Measurements from ENCODE around the gene DENND2A.
"Not testable (repeated sequence)": the region's sequence is repeated elsewhere in the genome, so short reads cannot be mapped to it uniquely, and the experiment has no call there.

The DENND2A gene

DNA sequence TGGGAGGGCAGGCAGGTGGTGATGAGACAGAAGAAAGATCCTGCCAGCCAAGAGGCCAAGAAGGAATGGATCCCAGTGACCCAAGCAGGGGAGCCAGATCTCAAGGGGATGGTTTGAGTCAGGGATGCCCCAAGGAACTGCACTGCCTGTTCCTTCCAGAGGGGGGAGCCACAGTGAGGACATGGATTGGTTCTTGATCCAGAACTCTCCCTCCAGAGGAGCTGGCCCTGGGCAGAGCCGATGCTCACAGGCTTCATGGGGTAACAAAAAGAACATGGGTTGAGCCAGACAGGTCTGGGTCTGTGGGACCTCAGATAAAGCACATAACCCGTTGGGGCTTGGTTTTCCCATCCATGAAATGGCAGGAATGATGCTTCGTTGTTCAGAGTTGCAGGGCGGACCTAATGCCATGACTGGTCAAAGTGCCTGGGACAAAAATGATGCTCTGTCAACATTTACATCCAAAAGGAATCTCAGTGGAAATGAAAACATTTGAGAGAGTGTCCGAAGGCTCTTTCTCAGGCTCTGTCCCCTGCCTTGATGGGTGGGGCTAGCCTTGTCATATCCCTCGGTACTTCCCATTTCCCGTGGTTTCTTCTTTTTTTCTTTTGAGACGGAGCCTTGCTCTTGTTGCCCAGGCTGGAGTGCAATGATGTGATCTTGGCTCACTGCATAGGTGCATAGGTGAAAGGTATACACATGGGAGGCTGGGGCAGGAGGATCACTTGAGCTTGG is 4.7 kb upstream of the DENND2A start:
- peak; percentile 17 for DNase-seq

DNA sequence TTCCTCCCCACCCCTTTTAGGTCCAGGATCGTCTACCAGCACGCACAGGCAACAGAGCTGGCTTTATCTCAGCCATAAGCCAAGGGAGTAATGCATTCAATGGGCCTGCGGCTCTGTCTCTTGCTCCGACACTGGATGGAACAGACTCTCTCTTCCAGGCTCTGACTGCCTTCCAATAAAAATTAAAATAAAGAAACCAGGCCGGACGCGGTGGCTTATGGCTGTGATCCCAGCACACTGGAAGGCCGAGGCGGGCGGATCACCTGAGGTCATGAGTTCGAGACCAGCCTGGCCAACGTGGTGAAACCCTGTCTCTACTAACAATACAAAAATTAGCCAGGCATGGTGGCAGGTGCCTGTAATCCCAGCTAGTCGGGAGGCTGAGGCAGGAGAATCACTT is 4.1 kb upstream of the DENND2A start:
- DNase-seq: not testable (repeated sequence)

DNA sequence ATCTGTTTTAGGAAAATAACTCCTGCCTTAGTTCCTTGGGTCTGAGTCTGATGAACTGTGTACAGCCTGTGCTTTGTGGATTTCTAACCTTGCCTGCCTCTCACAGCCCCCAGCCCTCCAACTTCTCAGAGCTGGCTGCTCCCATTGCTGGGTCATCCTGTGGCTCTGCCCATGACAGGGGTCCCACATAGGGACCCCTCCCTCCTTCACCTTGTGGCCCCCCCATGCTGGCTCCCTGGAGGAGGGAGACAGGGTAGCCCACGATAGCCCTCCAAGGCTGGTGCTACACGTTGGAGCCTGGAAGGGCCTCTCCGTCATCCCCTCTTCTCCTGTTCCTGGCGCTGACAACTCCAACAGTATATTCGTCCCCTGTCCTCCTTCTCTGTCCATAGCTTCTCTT is 2.8 kb upstream of the DENND2A start:
- DNase-seq: no peak

DNA sequence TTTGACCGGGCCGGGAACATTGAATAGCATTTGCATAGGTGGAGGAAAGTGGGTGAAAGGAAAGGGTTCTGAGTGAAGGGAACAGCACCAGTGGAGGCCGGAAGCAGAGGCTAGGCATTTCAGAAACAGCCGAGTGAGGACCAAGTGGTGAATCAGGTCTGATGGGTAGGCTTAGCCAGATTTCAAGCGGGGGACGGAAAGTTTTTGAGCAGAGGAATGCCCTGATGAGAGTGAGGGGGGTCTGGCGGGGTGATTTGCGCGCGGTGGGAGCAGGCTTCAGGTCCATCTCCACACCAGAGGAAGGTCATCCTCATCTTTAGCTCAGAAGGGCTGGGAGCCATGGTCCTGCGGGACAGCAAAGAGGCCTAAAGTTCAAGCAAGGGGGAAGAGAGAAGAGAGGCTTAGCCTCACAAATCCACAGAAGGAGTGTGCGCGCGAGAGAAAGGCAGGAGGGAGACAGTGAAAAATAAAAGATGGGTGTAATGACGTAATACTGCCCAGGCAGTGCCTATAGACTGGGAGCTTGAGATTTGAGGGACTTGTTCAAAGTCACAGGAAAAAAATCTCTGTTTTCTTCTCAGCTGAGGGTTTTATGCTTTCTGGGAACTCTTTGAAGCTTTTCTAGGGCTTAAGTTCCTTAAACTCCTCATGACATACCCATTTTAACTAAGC is 1.0 kb upstream of the DENND2A start:
- no peak for DNase-seq

DNA sequence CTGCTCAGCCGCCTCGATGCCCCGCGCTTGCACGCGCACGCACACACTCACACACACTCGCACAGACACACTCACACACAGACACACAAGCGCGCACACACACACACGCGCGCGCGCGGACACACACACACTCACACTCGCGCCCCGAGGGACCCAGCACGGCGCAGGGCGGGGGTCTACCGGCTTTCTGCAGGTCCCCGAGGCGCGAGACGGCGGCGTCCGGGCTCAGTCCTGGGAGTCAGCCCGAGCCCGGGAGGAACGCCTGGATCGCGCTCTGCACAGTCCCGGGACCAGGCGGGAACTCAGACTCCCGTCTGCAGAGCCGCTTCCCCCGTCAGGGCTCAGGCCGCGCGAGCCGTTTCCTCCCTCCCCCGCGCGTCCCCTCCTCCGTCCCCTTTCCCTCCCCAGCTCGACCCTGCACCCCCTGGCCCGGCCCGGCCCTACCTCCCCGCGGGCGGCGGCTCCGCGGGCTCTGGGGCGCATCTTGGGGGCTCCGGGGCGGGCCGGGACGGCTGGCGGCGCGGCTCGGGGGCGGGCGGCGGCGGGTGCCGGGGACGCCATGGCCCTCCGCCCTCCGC is 464 bp downstream of the DENND2A start:
- no peak for DNase-seq

DNA sequence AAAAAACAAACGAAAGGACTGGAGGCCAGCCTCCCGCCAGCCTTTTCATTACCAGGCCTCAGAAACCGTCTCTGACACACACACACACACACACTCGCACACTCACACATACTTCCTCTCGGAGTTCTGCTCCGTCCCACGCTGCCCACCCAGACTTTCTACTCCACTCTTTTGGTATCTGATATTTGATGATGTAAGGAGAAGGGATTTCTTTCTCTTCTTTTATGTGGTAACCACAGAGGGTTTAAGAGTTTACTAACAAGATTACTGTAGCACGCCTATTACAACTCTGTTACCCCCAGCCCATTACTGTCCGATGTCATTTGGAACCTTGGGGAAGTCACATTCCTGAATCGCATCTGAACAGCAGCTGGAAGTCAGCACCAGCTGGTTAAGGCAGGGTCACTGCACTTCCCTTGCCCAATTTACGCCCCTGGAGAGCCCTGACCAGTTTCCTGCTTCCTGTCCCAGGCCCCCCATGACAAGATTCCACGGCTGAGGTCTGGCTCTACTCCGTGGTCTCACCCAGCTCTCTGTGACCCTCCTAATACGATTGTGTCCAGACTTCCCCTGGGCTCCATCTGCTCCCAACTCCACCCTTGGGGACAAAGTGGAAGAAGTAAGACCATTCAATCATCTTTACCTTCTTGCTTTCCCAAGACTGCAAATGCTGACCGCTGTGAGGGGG is 1.1 kb downstream of the DENND2A start:
- DNase-seq: no peak

DNA sequence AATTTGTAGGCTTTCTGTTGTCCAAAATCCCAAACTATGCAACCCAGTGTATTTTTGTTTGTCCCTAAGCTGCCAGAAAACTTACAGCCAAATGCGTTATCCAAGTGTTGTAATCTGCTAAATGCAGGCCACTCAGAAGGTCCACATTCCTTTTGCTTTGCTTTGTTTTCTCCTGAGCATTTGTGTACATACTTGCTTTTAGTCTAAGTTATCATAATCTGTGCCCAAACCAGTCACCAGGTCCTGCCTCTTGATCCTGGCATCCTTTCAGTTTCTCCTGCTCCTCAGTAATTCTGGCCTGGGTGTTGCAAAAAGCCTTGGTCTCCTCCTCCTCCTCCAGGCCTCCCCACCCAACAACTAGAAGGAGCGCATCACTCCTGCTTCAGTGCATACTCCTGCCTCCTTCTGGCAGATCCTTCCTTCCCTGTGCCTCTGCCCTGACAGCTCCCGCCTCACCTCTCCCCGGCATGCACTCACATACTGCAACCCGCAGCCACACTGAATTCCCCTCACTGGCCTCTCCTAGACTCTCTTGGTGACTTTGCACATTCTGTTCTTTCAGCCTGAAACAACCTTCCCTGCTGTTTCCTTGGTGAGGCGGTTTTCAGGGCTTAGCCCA is 2.3 kb downstream of the DENND2A start:
- DNase-seq: no peak

DNA sequence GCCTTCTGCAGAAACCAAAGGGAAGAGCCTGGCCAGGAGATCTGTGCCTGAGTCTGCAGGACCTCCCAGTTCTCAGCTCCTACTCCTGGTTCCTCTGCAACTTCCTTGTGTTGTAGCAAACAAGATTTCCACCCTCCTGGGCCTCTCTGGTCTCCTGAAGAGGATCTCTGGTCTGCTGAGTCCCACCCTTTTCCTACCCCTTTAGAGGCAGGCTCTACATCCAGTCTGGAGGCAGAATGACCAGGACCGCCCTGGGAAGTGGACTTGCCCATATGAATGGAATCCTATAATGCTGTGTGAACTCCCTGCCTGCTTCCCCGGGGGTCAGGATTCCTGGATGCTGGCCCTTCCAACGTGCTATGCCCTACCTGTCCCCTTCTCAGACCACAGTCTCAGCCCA is 3.2 kb downstream of the DENND2A start:
- no peak for DNase-seq

DNA sequence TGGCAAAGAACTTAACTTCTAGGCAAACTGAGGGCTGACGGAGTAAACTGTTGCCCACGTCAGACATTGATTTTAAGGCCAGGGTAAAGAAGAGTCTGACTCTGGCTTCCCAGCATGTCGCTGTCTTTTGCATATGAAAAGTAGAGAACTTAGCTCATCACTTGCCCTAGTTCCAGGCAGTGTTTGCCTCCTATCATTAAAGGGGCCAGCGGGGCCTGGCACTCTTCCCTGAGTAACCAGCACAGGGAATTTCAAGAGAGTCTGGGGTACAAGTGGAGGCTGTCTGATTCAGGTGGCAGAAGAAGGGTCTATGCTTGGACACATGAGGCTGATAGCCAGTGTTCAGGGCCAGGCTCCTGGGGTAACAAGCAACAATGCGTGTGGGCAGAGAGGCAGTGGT is 4.8 kb downstream of the DENND2A start:
- DNase-seq: no peak

DNA sequence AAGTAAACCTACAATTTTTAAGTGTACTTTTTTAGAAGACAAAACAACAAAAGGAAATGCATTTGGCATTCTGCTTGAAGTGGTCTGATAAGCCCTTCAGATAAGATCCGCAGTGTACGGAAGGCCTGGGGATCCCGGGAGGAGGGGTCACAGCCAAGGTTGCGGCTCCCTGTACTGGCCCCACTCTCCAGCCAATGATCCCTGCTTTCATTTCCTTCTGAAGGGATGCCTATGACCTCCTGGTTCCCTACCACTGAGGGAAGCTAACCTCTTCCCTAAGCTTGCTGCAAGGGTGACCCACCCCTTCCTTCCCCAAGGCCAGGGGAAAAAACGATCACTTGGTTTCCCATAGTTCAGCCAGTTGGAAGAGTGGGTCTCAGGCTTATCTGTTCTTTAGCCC is 5.3 kb downstream of the DENND2A start:
- no peak for DNase-seq

DNA sequence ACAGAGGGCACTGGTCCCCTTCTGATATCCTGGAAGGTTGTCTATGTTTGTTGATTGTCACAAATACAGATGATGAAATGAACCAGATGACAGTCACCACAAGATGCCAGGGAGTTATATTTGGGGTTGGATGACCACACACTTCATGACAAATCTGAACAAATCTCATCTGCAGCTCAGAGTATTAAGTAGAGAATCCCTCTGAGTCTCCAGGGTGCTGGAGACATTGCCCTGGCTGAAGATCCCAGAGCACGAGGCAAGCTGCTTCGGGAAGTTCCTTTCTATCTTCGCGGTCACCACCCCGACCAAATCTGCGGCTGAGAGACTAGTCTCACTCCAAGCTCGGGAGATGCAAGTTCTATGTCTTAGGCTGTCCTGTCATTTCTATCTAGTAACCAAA is 9.0 kb downstream of the DENND2A start:
- no peak for DNase-seq

DNA sequence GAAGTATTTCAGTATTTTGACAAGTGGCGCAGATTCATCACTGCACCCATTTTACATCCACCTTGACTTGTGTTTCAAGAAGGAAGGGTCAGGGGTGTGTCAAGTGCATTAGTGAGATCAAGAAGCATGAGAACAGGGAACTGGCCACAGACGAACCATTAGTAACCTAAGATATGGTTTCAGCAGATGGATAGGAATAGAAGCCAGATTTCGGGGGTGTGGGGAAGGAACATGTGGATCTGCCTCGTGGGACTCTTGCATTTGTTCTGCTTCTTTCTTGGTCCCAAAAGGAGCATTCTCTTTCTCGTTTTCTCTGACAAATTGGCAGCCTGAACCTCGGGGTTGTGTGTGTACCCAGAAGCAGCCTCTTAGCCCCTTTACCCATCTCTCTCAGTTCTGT is 9.6 kb downstream of the DENND2A start:
- DNase-seq: no peak

DNA sequence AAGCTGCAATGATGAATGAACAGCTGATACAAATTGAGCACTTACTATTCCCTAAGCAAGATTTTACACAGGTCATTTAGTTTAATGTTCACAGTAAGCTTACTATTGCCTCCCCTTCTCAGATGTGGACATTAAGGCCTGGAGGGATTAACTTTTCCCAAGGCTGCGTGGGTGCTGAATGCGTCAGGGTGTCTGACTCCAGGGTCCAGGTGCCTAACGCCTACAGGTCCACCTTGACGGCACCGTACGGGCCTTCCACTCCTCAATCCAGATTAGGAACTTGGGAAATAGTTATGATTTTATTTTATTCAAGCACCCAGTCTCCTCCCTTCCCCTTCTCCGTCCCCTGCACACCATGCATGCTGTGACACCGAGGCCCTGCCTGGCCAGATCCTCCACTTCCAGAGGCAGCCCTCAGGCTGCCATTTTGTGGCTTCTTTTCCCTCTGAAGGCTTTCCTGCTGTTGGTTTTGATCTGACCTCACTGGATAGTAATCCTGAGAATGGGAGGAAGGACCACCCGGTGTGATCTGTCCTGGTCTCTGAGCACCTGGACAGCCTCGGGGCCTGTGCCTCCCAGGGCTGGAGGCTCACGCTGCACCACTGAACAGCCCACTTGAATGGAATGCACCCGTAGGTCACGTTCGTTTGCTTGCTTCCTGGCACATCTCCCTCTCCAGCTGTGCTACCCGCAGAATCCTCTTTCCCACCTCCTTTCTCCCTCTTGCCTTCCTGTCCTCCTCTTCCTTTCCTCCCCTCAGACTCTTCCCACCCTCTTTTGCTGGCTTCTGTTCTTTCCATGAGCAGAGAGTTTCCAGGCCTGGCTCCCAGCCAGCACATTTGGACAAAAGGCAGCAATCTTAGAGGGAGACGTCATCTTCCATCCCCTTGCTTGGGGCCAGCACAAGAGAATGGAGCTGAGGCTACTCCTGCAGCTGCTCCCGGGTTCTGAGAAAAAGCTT is 14.4 kb downstream of the DENND2A start:
- no peak for DNase-seq

DNA sequence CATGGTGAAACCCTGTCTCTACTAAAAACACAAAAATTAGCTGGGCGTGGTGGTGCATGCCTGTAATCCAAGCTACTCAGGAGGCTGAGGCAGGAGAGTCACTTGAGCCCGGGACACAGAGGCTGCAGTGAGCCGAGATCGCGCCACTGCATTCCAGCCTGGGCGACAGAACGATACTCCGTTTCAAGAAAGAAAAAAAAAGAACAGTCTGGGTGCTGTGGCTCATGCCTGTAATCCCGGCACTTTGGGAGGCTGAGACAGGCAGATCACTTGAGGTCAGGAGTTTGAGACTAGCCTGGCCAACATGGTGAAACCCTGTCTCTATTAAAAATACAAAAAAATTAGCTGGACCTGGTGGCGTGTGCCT is 15.4 kb downstream of the DENND2A start:
- not testable (repeated sequence) for DNase-seq

DNA sequence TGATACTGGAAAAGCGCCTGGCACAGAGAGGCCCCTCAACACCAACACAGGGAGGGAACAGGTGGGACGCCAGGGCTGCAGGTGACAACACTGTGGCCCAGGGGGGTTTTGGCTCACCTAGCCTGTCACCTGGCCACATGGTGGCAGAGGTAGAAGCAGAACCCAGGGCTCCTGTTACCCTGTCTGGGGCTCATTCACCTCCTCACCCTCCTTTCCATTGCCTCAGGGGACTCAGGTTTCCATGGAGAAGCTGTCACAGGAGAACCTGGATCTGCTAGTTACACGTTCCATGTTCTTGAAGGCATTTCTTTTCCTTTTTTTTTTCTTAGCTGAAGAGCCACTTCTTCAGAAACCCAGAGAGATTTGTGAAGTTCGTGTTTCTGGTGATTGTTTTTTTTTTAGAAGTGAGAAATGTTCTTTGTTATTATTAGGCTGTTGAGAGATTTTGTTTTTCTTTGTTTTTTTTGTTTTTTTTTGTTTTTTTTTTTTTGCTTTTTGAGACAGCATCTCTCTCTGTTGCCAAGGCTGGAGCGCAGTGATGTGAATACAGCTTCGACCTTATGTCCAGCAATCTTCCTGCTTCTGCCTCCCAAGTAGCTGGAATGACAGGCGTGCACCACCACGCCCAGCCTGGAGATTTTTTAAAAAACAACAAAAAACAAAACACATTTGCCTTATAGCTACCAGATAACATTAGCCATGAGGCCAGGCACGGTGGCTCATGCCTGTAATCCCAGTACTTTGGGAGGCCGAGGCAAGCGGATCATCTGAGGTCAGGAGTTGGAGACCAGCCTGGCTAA is 16.0 kb downstream of the DENND2A start:
- no peak for DNase-seq

DNA sequence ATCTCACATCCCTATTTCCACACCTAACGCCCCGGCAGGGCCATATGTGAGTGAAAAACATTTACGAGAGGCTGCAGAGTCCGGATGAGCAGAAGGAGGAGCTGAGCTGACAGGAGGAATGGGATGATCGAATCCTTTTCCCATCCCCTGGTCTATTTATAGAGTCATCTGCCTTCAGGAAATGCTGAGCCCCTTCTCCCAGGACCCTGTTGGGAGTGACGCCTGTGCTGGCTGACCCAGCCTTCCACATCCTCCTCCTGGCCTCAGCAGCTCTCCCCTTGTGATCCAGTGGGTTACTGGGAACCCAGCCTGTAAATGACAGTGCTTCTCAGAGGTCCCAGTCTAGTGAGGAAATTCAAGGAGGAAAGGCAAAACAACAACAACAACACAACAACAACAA is 16.6 kb downstream of the DENND2A start:
- no peak for DNase-seq

DNA sequence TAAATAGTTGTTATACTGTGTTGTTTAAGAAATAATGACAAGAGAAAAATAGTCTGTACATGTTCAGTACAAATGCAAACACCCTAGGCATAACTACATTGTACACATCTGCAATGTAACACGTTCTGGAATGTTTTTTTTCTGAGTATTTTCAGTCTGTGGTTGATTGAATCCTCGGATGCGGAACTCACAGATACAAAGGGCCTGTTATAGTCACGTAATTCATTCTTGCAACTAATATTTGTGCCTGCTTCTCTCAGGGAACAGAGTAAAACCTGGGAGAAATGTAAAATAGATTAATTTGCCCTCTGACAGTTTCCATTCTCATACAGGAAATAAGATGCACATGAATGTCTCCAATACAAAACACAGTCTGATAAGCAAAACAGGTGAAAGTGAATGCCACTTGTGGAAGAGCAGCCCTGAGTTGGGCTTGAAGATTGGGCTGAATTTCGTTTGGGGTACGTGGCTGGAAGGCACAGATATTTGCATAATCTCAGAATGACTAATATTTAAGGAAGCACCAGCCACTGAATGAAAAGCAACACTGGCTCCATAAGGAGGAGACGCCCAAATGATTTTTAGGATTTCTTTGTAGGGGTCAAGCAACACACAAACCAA is 19.1 kb downstream of the DENND2A start:
- DNase-seq: no peak

DNA sequence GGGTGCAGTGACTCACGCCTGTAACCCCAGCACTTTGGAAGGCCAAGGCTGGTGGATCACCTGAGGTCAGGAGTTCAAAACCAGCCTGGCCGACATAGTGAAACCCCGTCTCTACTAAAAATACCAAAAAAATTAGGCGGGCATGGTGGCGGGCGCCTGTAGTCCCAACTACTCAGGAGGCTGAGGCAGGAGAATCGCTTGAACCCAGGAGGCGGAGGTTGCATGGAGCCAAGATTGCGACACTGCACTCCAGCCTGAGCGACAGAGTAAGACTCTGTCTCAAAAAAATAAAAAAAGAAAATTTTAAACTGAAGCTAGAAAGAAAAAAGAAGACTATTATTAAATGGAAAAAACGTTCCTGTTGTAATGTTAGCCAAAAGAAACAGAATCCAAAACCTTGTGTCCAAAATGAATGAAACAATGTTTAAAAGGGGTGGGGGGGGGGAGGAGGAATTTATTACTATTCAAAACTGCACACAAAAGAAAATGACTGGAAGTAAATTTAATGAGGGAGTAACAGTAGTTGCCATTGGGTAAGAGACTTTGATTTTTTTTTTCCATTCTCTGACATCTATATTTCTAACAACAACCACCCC is 20.6 kb downstream of the DENND2A start:
- not testable (repeated sequence) for DNase-seq

DNA sequence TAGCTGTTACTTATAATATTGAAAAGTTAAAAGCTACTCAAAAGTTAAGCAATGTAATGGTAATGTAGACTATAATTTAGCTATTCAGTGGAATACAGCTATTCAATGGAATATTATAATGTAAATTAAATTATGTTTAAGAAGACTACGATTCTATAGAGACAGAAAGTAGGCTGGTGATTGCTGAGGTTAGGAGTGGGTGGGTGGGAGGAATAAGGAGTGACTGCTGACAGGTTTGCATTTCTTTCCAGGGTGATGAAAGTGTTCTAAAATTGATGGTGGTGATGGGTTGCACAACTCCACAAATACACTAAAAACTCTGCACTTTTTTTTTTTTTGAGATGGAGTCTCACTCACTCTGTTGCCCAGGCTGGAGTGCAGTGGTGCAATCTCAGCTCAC is 21.4 kb downstream of the DENND2A start:
- DNase-seq: no peak

DNA sequence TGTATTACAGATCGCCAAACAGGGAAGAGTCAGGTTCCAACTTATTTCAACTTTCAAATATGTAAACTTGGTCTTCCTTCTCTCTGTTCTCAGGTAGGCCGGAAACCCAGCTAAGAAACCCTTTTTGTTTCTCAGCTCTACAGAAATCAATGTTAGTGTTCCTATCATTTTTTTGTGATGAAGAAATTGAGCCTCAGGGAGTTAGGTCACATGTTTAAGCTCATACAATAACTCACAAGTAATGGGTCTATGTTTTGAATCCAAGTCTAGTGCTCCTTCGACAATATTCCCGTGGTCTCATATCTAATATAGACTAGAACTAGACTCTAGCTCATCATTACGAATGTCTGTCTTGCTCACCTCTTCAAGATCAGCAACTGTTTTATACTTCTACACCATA is 22.3 kb downstream of the DENND2A start:
- DNase-seq: no peak

Measured in activated CD4-positive, alpha-beta T cell treated with anti-CD3 and anti-CD28 coated beads, Interleukin-2, amount 50 U/mL, for 16 hours (primary cell).